MCF 10A (cell line): ENCODE results near the gene MAGI1. TPM values are rescaled to one million over a fixed set of nuclear protein-coding genes. Genes with fewer than 3 reads are reported as not detected.

ENCODE experiments used
- BruUV-seq: library from RNA; stranded (reverse); fragments of 400-500 nt; replicated peaks from 2 replicates; lab custom pipeline; 2021; lab: Mats Ljungman, UMichigan
- CTCF ChIA-PET: fragments of 300-600 bp; sonication (Branson Sonifier 250); formaldehyde crosslinking; extraction: SDS; loops from one replicate; lab custom pipeline; 2021; ENCODE audit warnings: antibody characterized with exemption, inconsistent platforms; lab: Yijun Ruan, JAX
- POLR2A ChIA-PET: fragments of 300-600, 350-650 bp; sonication (Branson Sonifier 250); formaldehyde crosslinking; extraction: SDS; loops from one replicate; lab custom pipeline; 2020; ENCODE audit warnings: antibody characterized with exemption, inconsistent platforms; lab: Yijun Ruan, JAX
- DNase-seq: peaks from one replicate; pipeline ENCODE4 v3.0.0-alpha.2; 2018; ENCODE audit not compliant: unreplicated experiment
- H3K27ac Mint-ChIP-seq: one replicate; pipeline ENCODE4 v1.8.0; 2022; ENCODE audit warnings: mild to moderate bottlenecking, low read depth, mixed read lengths; ENCODE audit not compliant: unreplicated experiment
- H3K27me3 Mint-ChIP-seq: one replicate; pipeline ENCODE4 v1.8.0; 2022; ENCODE audit warnings: mixed read lengths; ENCODE audit not compliant: insufficient read depth, unreplicated experiment
- H3K36me3 Mint-ChIP-seq: one replicate; pipeline ENCODE4 v1.8.0; 2022; ENCODE audit warnings: mild to moderate bottlenecking, moderate library complexity, mixed read lengths; ENCODE audit not compliant: insufficient read depth, unreplicated experiment
- H3K4me1 Mint-ChIP-seq: one replicate; pipeline ENCODE4 v1.8.0; 2022; ENCODE audit warnings: mixed read lengths; ENCODE audit not compliant: insufficient read depth, unreplicated experiment
- H3K4me3 Mint-ChIP-seq: one replicate; pipeline ENCODE4 v1.8.0; 2022; ENCODE audit warnings: mild to moderate bottlenecking, moderate library complexity, mixed read lengths; ENCODE audit not compliant: unreplicated experiment
- H3K9me3 Mint-ChIP-seq: one replicate; pipeline ENCODE4 v1.8.0; 2022; ENCODE audit warnings: mixed read lengths; ENCODE audit not compliant: unreplicated experiment
- CTCF ChIP-seq: fragments of 200-600 bp; IDR thresholded peaks from one replicate; pipeline ENCODE4 v1.8.0; 2022; ENCODE audit warnings: antibody characterized with exemption, mild to moderate bottlenecking; ENCODE audit not compliant: unreplicated experiment
- intact Hi-C: fragments of 100-400 bp; cut with micrococcal nuclease; formaldehyde crosslinking; loops from 2 replicates; pipeline ENCODE4 v1.14.1; 2022
- total RNA-seq: library from RNA; stranded (reverse); gene quantifications from 2 replicates; pipeline ENCODE4 v1.2.3, GENCODE V29; 2022

Gene MAGI1
- total RNA-seq, 1 experiment from 2014 or later, result 6.2 TPM

DNA sequence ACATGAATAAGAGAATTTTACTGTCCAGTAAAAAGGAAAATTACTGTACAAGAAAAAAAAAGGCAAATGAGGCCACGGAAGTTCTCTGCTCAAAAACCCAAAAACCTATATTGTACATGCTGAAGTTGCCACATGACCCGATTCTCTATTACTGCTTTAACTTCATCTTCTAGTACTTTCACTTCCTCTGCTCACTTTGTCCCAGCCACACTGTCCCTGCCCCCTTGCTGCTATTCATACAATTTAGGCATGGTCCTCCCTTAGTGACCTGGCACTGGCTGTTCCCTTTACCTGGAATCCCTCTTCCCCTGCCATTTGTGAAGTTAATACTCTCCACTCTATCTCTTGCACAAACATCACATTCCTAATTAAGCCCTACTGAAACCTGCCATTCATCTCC, 457.4 kb downstream of the MAGI1 start:
- no TSS peak for BruUV-seq
- CTCF ChIA-PET, result interaction anchor here (0.6 kb wide), 1 partner anchor 86 kb away, joined by 3 read pairs; no protein-coding TSS in a partner anchor
- no peak overlapping the region for H3K27ac Mint-ChIP-seq

GRCh38 chr3:65578861-65579260, 459.9 kb downstream of the MAGI1 start:
- H3K4me3 Mint-ChIP-seq, result no peak overlapping the region
- no peak for TF ChIP-seq CTCF
- no peak overlapping the region for H3K27ac Mint-ChIP-seq
- BruUV-seq, result no TSS peak
- CTCF ChIA-PET, result interaction anchor here (0.6 to 0.7 kb wide), 3 partner anchors 39 to 348 kb away, joined by 3 read pairs; no protein-coding TSS in a partner anchor
- H3K4me1 Mint-ChIP-seq, result peaks cover 30% of the 10 kb centered on the region
- no peaks in the 10 kb centered on the region for H3K27me3 Mint-ChIP-seq
- no peak for DNase-seq
- POLR2A ChIA-PET, result no interaction called here
- peaks cover 8% of the 10 kb centered on the region for H3K9me3 Mint-ChIP-seq
- intact Hi-C loops, result loop anchor here (5.0 kb wide), 1 partner anchor 93 kb away; no protein-coding TSS in a partner anchor
- H3K36me3 Mint-ChIP-seq, result peaks cover 6% of the 10 kb centered on the region

More for the DNA sequence above, 457.4 kb downstream of the MAGI1 start:
- no peaks in the 10 kb centered on the region for H3K27me3 Mint-ChIP-seq
- no peak for TF ChIP-seq CTCF
- peaks cover 12% of the 10 kb centered on the region for H3K4me1 Mint-ChIP-seq
- intact Hi-C loops, result no loop called here
- H3K9me3 Mint-ChIP-seq, result peaks cover 8% of the 10 kb centered on the region
- POLR2A ChIA-PET, result interaction anchor here (0.6 to 1.1 kb wide), 3 partner anchors 29 to 561 kb away, joined by 3 to 5 read pairs (median 3); no protein-coding TSS in a partner anchor
- no peak overlapping the region for H3K4me3 Mint-ChIP-seq
- no peak for DNase-seq
- H3K36me3 Mint-ChIP-seq, result no peaks in the 10 kb centered on the region

DNA sequence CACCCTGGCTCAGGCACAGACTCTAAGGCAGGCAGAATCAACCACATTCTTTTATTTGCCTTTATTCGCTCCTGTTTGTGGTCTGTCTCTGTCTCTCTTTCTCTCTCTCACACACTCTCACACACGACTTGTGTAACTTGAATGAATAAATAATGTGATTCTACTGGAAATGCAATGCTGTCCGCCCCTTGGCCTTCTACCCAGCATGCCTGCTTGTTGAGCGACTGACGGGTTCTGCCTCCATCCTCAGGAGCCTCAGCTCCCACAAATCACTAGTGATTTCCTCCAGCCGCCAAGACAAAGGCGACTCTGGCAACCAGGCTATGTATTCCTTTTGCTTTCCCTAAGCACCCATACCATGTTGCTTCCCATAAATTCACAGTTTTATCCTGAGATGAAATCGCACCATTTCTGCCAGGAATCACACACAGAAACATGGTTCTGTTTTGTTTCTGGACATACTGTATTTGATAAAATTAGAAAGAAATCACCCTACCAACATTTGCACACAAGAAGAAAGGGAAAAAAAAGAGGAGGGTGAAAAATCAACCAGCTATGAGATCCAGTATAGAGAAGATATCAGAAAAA, 460.8 kb downstream of the MAGI1 start:
- ChIA-PET CTCF (interaction anchor here (0.7 kb wide), 1 partner anchor 347 kb away, joined by 3 read pairs; no protein-coding TSS in a partner anchor), POLR2A (no interaction called here)
- H3K27me3 Mint-ChIP-seq, result no peaks in the 10 kb centered on the region
- H3K4me1 Mint-ChIP-seq, result peaks cover 30% of the 10 kb centered on the region
- intact Hi-C loops, result loop anchor here (5.0 kb wide), 1 partner anchor 94 kb away; no protein-coding TSS in a partner anchor
- TF ChIP-seq CTCF, result no peak
- H3K9me3 Mint-ChIP-seq, result peaks cover 8% of the 10 kb centered on the region
- BruUV-seq, result no TSS peak
- peak overlapping the region; percentile 35 for H3K27ac Mint-ChIP-seq
- no peak for DNase-seq
- no peak overlapping the region for H3K4me3 Mint-ChIP-seq
- H3K36me3 Mint-ChIP-seq, result peaks cover 6% of the 10 kb centered on the region

GRCh38 chr3:65576966-65577365, 461.8 kb downstream of the MAGI1 start:
- Mint-ChIP-seq H3K9me3 (peaks cover 7% of the 10 kb centered on the region), H3K27ac (peak overlapping the region; percentile 27), H3K27me3 (no peaks in the 10 kb centered on the region), H3K36me3 (peaks cover 6% of the 10 kb centered on the region), H3K4me3 (no peak overlapping the region), H3K4me1 (peaks cover 30% of the 10 kb centered on the region)
- ChIA-PET POLR2A (interaction anchor here (0.6 to 1.1 kb wide), 4 partner anchors 9 to 423 kb away, joined by 3 to 4 read pairs (median 3); no protein-coding TSS in a partner anchor), CTCF (interaction anchor here (0.6 kb wide), 1 partner anchor 96 kb away, joined by 3 read pairs; no protein-coding TSS in a partner anchor)
- no TSS peak for BruUV-seq
- TF ChIP-seq CTCF, result no peak
- DNase-seq, result no peak
- intact Hi-C loops, result loop anchor here (5.0 kb wide), 1 partner anchor 95 kb away; no protein-coding TSS in a partner anchor
